IPS-18a (cell line): ENCODE results near the gene OR2Z1.

Experiments
- H3K27ac ChIP-seq: one replicate; pipeline ENCODE4 v1.5.1; 2013; ENCODE audit warnings: low read length
- H3K27me3 ChIP-seq: one replicate; pipeline ENCODE4 v1.6.1; 2013; ENCODE audit warnings: mild to moderate bottlenecking, low read length; ENCODE audit not compliant: control insufficient read depth, insufficient read depth
- H3K36me3 ChIP-seq: one replicate; pipeline ENCODE4 v1.6.1; 2013; ENCODE audit warnings: low read depth, low read length; ENCODE audit not compliant: control insufficient read depth
- H3K4me1 ChIP-seq: one replicate; pipeline ENCODE4 v1.6.1; 2013; ENCODE audit warnings: low read depth, low read length; ENCODE audit not compliant: control insufficient read depth
- H3K4me3 ChIP-seq: one replicate; pipeline ENCODE4 v1.5.1; 2013; ENCODE audit warnings: low read length
- H3K9ac ChIP-seq: one replicate; pipeline ENCODE4 v1.6.1; 2013; ENCODE audit warnings: mild to moderate bottlenecking, low read length, moderate library complexity
- H3K9me3 ChIP-seq: one replicate; pipeline ENCODE4 v1.6.1; 2013; ENCODE audit warnings: low read depth, low read length; ENCODE audit not compliant: control insufficient read depth

Gene OR2Z1

DNA sequence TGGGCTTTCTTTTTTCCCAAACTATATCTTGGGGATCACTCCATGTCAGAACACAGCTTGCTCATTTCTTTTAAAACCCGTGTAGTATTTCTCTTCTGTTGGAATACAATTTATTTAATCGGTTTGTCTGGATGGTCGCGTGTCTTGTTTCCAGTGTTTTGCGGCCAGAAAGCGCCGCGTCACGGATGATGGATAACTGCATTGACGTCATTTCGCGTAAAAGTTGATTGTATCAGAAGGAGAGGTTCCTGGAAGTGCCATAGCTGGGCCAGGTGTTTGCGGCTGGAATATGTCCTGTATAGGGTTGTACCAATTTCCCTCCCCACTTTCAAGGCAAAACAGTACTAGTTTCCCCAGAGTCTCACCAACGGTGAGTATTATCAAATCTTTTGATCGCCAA, 32.5 kb upstream of the OR2Z1 start:
- Histone ChIP-seq H3K4me3 (no peak overlapping the region), H3K9me3 (no peaks in the 10 kb centered on the region)

DNA sequence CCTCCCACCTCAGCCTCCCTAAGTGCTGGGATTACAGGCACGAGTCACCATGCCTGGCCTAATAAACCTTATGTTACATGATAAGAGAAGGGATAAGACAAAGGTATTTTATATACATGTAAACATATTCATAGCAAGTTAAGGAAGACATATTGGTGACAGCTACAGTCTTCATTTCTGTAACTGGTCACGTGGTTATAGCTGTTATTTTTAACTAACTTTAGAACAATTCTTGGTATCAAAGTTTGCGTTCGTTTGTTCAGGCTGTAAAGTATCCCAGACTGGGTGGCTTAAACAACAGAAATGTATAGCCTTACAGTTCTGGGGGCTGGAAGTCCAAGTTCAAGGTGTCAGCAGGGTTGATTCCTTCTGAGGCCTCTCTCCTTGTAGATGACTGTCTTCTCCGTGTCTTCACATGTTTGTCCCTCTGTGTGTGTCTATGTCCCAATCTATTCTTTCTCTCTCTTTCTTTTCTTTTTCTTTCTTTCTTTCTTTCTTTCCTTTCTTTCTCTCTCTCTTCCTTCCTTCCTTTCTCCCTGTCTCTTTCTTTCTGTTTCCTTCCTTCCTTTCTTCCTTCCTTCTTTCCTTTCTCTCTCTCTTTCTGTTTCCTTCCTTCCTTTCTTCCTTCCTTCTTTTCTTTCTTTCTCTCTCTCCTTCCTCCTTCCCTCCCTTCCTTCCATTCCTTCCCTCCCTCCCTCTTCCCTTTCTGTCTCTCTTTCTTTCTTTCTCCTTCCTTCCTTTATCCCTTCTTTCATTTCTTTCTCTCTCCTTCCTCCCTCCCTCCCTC, 30.5 kb upstream of the OR2Z1 start:
- Histone ChIP-seq H3K4me3 (no peak overlapping the region), H3K4me1 (no peaks in the 10 kb centered on the region), H3K9ac (no peak overlapping the region), H3K27ac (no peak overlapping the region), H3K36me3 (no peaks in the 10 kb centered on the region), H3K27me3 (no peaks in the 10 kb centered on the region), H3K9me3 (no peaks in the 10 kb centered on the region)

More for the DNA sequence above, 32.5 kb upstream of the OR2Z1 start:
- Histone ChIP-seq H3K9ac (no peak overlapping the region), H3K4me1 (no peaks in the 10 kb centered on the region), H3K27ac (no peak overlapping the region), H3K27me3 (no peaks in the 10 kb centered on the region), H3K36me3 (no peaks in the 10 kb centered on the region)

DNA sequence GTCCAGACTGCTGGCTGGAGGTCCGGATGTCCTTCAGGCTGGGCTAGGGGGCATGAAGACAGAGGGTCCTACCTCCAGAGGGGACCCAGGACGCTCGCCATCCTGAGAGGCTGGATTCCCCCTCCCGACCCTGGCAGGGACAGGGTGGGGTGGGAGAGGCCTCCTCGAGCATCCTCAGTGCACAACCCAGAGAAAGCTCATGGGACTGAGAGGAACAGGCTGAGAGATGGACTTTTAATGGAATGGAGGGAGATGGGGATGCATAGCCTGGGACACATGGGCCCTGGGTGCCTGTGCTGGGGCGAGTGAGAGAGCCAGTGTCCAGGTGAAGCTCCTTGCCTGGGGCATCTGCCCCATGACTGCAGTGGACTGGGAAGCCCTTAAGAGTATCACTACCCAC, 25.9 kb upstream of the OR2Z1 start:
- Histone ChIP-seq H3K27me3 (peaks cover 8% of the 10 kb centered on the region), H3K27ac (no peak overlapping the region), H3K4me3 (no peak overlapping the region), H3K9me3 (no peaks in the 10 kb centered on the region), H3K9ac (no peak overlapping the region), H3K36me3 (no peaks in the 10 kb centered on the region), H3K4me1 (no peaks in the 10 kb centered on the region)

DNA sequence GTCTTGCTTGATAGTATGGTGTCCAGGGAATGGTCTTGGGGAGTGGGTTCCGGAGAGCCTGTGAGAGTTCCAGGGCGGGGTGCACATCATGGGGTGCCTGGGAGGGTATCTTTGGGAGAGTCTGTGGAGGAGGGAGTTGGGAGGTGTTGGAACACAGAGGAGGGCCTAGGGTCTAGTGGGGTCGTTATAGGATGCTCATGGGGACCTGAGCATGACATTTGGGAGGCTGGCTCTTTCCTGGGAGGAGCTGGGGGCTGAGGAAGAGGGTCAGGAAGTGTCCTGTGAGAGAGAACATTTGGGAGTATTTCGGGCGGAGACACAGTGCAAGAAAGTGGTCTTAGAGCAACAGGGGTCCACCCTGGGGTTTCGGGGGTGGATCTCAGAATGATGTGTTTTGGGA, 25.5 kb upstream of the OR2Z1 start:
- no peak overlapping the region for H3K27ac ChIP-seq
- H3K36me3 ChIP-seq, result no peaks in the 10 kb centered on the region
- H3K9ac ChIP-seq, result no peak overlapping the region
- H3K4me3 ChIP-seq, result no peak overlapping the region
- no peaks in the 10 kb centered on the region for H3K9me3 ChIP-seq
- H3K4me1 ChIP-seq, result no peaks in the 10 kb centered on the region
- H3K27me3 ChIP-seq, result peaks cover 8% of the 10 kb centered on the region

DNA sequence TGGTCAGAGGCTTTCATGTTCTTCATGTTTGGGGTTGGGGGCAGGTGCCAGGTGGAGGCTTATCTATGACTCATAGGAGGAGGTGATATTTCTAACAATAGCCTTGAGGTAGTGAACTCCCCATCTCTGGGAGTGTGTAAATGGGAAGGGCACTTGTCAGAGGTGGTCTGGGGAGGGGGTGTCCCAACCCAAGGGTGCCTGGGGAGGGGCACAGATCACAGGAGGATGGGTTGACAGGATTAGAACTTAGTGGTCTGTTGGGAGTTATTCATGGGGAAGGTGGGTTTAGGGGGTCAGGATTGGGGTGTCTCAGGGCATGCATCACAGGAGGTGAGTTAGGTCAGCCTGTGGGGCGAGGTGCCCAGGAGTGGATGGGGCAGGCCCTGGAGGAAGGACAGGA, 24.4 kb upstream of the OR2Z1 start:
- Histone ChIP-seq H3K9me3 (no peaks in the 10 kb centered on the region), H3K27ac (no peak overlapping the region), H3K9ac (no peak overlapping the region), H3K4me3 (no peak overlapping the region), H3K27me3 (peaks cover 8% of the 10 kb centered on the region), H3K36me3 (no peaks in the 10 kb centered on the region), H3K4me1 (no peaks in the 10 kb centered on the region)

DNA sequence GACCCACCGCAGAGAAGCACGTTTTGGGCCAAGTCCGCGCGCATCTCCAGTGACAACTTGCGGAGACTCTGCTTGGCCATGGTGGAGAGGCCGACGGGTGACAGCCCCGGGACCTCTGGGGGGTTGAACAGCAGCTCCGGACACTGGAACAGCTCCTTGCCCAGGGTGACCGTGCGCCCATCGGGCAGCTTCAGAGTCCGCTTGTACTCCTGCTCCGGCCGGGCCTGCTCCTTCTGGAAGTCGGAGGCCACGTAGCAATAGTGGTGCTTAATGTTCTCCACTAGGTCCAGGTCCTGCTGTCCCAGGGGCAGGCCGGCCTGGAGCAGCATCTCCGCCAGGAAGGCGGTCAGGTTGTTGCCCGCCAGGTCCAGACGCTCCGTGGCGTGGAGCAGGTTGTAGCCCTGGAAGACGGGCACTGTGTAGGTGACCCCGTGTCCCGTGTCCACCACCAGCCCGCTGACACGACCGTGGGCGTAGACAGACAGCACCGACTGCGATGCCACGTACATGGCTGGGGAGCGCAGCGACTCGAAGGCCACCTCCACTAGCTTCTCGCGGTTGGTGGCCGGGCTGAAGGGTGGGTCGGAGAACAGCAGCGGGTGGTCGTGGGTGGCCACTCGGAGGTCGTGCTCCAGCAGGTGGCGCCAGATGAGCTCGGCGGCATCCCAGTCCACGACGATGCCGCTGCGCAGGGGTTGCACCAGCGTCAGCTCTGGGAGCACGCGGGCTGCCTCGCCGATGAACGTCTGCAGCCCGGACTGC, 23.6 kb upstream of the OR2Z1 start:
- Histone ChIP-seq H3K36me3 (no peaks in the 10 kb centered on the region), H3K27ac (no peak overlapping the region), H3K27me3 (peaks cover 8% of the 10 kb centered on the region), H3K9me3 (no peaks in the 10 kb centered on the region), H3K9ac (no peak overlapping the region), H3K4me3 (no peak overlapping the region), H3K4me1 (no peaks in the 10 kb centered on the region)

DNA sequence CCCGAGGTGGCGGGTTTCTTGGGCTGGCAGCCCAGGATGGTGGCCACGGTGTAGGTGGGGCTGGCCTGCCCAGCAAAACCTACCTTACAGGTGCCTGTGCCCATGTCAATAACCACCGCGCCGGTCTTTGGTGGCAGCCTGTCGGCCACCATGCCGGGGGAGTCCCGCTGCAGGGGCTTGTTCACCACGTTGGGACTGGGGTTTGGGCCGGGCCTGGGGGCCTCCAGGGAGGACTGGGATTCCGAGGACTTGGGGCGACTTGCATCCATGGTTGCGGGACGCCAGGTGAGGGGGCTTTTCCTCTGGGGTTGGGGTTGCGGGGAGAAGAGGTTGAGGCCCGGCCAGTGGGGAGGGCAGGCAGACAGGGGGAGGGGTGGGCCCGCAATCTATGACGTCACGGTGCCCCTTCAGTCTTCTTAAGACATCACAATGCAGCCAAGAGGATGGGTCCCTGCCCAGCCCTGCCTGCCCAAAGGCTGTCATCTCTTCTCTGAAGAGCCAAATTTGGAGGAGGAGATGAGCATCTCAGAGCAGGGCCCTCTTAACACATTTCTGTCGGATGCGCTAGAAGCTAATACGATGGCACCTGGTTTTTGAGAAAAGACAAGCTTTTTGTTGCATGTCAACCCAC, 22.9 kb upstream of the OR2Z1 start, which contains the start of gene ACTL9:
TSS of gene ACTL9 (minus strand) at position 363 of the 631 bp plus-strand sequence. CDS start at position 269, 94 bp downstream.
- H3K27me3 ChIP-seq, result peaks cover 8% of the 10 kb centered on the region
- H3K4me1 ChIP-seq, result no peaks in the 10 kb centered on the region
- no peaks in the 10 kb centered on the region for H3K36me3 ChIP-seq
- no peaks in the 10 kb centered on the region for H3K9me3 ChIP-seq
- no peak within 1 kb of the TSS for H3K4me3 ChIP-seq
- H3K9ac ChIP-seq, result no peak within 1 kb of the TSS
- no peak within 1 kb of the TSS for H3K27ac ChIP-seq

DNA sequence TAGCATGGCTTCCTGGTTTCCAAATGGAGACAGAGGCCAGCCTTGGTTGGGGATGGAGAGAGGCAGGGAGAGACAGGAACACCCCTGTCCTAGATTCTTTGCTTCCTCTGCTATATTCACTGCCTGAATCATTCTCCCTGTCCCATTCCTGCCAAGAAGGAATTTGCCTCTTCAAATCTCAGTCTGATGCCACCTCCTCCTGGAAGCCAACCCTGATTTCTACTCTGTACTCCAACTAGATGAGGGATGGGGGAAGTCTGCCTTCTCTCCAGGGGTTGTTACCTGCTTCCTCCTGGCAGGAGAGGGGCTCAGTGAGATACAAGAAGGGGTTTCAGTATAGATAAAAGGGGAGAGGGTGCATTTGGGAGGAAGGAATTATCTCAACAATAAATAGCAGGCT, 21.5 kb upstream of the OR2Z1 start:
- Histone ChIP-seq H3K9me3 (no peaks in the 10 kb centered on the region), H3K9ac (no peak overlapping the region), H3K4me1 (no peaks in the 10 kb centered on the region), H3K36me3 (no peaks in the 10 kb centered on the region), H3K4me3 (no peak overlapping the region), H3K27ac (no peak overlapping the region), H3K27me3 (peaks cover 8% of the 10 kb centered on the region)

DNA sequence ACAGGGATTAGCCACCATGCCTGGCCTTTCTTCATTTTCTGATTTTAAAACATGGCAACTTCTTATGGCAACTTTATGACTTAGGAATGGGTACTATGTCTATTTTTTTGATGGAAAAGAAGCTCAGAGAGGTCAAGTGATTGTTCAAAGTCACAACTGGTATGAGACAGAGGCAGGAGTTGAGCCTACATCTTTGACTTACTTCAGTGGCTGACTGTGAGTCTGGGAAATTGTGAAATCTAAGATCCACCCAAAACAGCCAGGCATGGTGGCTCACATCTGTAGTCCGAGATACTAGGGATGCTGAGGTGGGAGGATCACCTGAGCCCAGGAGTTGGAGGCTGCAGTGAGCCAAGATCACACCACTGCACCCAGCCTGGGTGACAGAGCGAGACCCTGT, 20.5 kb upstream of the OR2Z1 start:
- peaks cover 8% of the 10 kb centered on the region for H3K27me3 ChIP-seq
- H3K27ac ChIP-seq, result no peak overlapping the region
- H3K36me3 ChIP-seq, result no peaks in the 10 kb centered on the region
- no peaks in the 10 kb centered on the region for H3K4me1 ChIP-seq
- H3K4me3 ChIP-seq, result no peak overlapping the region
- H3K9me3 ChIP-seq, result no peaks in the 10 kb centered on the region
- H3K9ac ChIP-seq, result no peak overlapping the region

DNA sequence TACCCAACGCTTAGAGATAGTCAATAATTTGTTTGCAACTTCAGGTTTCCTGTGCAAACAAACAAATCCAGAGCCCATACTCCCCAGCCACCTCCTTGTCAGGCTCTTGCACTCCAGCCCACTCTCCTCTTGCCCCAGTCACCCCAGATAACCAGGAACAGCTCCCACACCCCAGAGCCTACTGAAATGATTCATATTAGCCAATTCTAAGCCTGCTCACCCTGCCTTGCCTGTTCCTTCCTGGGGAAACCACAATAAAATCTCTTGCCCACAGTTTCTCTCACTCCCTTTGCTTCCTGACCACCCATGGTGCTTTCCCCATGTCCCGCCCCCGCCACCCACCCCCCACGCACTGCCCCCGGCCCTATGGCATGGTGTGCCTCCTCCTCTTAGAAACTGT, 19.1 kb upstream of the OR2Z1 start:
- no peaks in the 10 kb centered on the region for H3K36me3 ChIP-seq
- no peaks in the 10 kb centered on the region for H3K4me1 ChIP-seq
- H3K9me3 ChIP-seq, result no peaks in the 10 kb centered on the region
- no peak overlapping the region for H3K9ac ChIP-seq
- no peak overlapping the region for H3K27ac ChIP-seq
- H3K27me3 ChIP-seq, result peaks cover 8% of the 10 kb centered on the region
- no peak overlapping the region for H3K4me3 ChIP-seq

DNA sequence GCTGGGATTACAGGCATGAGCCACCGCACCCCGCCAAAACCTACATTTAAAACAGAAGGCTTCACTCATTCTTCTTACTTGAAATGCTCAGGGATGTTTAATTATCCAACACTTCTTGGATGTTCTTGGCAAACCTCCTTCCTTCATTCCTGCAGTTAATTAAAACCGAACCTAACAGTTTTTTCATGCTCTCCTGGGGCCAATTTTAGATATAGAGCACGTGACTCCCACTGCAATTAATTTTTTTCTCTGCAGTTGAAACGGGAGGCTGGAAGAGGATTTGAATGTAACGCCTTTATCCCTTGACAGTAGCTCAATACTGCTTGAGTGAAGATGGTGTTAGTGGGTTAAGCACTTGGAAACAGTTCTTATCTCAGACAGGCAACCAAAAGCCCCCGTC, 18.2 kb upstream of the OR2Z1 start:
- Histone ChIP-seq H3K4me3 (no peak overlapping the region), H3K36me3 (no peaks in the 10 kb centered on the region), H3K27me3 (peaks cover 6% of the 10 kb centered on the region), H3K27ac (no peak overlapping the region), H3K4me1 (no peaks in the 10 kb centered on the region), H3K9ac (no peak overlapping the region), H3K9me3 (no peaks in the 10 kb centered on the region)
